Fibroblast of pulmonary artery (primary cell): ENCODE measurements around the gene MS4A7.

Source experiments
- DNase-seq: peaks from one replicate; pipeline ENCODE4 v3.0.0-alpha.2; 2010; ENCODE audit warnings: low read depth
- H3K4me3 ChIP-seq: replicated peaks from 2 replicates; pipeline ENCODE4 v1.5.1; 2011; ENCODE audit warnings: low read depth, mild to moderate bottlenecking, control low read depth, low read length, moderate library complexity
- TF ChIP-seq, protein P1 (sequence below): IDR thresholded peaks from 2 replicates; pipeline ENCODE4 v1.5.1; 2011; ENCODE audit warnings: mild to moderate bottlenecking, control low read depth, low read length, inconsistent platforms; ENCODE audit errors: missing control alignments

The MS4A7 gene, protein sequence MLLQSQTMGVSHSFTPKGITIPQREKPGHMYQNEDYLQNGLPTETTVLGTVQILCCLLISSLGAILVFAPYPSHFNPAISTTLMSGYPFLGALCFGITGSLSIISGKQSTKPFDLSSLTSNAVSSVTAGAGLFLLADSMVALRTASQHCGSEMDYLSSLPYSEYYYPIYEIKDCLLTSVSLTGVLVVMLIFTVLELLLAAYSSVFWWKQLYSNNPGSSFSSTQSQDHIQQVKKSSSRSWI

DNA sequence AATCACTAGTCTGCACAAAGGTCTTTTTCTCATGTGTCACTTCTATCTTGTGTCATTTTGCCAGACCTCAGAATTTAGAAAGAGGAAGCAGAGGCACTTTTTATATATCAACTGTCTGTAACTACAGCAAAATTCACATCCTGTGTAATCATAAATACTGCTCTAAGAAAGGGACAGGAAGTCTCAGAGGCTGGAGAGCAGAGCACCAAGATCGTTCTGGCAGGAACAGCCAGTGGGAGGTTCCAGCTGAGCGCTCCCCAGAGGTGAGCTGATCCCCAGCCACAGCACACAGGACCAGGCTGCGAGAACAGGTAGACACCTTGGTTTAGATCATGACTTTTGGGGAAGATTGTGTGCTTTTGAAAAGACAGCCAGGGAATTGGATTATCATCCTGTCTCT, at the start of gene MS4A7:
Gene MS4A7 (plus strand): TSS at position 179 of the 400 bp plus-strand sequence. CDS start 4,610 bp downstream, outside the sequence.
- TF ChIP-seq, protein P1, sequence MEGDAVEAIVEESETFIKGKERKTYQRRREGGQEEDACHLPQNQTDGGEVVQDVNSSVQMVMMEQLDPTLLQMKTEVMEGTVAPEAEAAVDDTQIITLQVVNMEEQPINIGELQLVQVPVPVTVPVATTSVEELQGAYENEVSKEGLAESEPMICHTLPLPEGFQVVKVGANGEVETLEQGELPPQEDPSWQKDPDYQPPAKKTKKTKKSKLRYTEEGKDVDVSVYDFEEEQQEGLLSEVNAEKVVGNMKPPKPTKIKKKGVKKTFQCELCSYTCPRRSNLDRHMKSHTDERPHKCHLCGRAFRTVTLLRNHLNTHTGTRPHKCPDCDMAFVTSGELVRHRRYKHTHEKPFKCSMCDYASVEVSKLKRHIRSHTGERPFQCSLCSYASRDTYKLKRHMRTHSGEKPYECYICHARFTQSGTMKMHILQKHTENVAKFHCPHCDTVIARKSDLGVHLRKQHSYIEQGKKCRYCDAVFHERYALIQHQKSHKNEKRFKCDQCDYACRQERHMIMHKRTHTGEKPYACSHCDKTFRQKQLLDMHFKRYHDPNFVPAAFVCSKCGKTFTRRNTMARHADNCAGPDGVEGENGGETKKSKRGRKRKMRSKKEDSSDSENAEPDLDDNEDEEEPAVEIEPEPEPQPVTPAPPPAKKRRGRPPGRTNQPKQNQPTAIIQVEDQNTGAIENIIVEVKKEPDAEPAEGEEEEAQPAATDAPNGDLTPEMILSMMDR: no peak
- H3K4me3 ChIP-seq: no peak within 1 kb of the TSS
- no peak for DNase-seq

DNA sequence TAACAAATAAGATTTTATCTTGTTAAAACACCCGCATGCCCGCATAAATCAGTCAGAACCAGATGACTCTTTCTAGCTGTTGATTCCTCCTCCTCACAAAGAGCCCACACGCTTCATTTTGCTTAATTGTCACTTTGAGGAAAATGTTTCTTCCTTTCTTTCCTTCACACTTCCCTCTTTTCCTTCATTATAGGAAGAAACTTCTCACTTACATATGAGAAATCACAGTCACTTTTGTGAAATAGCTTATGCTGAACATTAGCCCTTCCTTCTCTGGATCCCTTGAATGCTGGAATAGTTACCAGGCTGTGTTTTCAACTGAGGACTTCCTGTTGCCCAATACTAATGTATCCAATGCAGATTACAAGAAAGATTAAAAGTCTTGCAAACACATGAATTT, 45.5 kb upstream of the MS4A7 start:
- no peak overlapping the region for H3K4me3 ChIP-seq
- TF ChIP-seq, protein P1: no peak
- no peak for DNase-seq

DNA sequence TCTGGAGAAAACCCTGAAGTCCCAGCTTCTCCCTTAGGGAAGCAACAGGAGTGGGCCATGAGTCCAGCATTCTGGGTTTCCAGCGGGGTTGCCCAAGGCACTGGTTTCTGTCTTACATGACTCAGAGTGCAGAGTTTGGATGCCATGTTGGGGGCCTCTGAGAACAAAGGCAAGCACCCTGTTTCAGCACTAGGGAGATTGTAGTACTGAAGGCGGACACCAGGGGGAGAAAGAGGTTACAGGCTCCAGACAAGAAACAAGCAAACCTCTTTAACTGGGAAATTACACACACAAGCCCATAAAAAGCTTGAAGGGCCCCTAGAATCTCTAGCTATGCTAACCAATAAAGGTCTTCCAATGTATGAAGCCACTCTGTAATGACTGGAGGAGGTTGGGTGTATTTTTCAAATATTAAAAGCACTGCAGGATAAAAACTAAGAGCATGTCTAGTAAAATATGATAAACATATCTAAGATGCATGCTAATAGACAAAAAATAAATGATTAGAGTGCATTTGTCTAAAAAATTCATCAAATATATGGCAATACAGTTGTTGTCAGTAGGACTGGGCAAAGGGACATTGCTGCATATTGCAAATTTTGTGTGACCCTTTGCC, 44.2 kb upstream of the MS4A7 start:
- DNase-seq: peak; percentile 51

DNA sequence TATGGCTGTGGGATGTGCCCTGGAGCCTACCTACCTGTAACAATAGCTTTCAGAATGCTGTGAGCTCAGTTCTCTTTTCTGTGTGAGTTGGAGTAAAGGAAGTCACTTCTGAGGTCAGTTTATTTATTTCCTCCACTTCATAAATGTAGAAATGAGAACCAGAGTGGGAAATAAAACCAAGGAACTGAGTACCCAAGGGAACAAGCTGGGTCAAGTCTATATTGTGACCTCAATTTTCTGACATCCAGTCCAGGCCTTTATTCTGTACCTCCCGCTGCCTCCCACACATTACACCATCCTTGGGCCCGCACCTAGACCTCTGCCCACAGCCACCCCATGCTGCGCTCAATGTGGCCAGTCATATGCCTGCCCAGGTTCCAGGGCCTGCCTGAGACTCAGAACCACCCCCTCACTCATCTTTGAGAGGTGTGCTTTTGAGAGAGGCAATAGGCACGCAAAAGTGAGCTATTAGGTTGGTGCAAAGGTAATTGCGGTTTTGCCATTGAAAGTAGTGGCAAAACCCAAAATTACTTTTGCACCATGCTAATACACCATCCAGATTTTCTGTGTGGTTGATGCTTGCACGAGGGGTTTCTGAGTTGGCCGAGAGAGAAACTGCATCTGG, 41.5 kb upstream of the MS4A7 start:
- no peak overlapping the region for H3K4me3 ChIP-seq
- no peak for DNase-seq
- TF ChIP-seq, protein P1: no peak

More for the DNA sequence above, 44.2 kb upstream of the MS4A7 start:
- TF ChIP-seq, protein P1: peak; percentile 72
- no peak overlapping the region for H3K4me3 ChIP-seq

DNA sequence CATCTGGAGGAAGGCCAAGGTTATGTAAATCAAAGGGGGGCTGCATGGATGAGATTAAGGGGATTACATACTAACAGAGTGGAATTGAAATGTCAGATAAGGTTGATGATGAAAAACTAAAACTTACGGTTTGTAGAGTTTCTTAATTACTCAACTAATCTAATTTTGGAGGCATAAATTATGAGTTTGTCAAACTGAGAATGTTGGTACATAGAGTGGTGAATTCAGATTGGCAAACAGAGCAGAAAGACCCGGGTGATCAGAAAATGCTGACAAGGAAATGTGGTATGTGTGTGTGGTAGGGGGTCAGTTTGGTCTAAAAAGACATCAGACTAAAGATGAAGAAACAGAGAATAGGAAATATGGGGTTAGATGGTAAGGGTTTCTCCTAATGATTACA, 40.3 kb upstream of the MS4A7 start:
- H3K4me3 ChIP-seq: no peak overlapping the region
- TF ChIP-seq, protein P1: no peak
- no peak for DNase-seq

DNA sequence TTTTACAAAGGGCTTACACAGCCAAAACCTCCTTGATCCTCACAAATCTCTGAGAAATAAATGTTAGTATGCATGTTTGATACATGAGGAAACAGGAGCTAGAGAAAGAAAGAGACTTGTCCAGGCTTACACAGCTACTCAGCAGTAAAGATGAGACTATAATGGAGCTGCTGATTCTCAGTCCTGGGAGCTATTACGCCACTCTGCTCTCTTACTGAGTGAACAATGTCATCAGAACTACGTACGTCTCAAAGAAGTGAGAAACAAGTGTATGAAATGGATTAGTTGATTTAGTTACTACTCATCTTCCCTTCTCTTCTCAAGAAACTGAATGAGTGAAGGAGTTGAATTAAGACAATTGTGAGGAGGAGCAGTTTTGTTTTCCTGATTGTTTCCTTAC, 39.0 kb upstream of the MS4A7 start:
- H3K4me3 ChIP-seq: no peak overlapping the region
- TF ChIP-seq, protein P1: no peak
- no peak for DNase-seq
